Measurements from ENCODE around the gene ANKLE2. TPM values are rescaled to one million over a fixed set of nuclear protein-coding genes. Genes with fewer than 3 reads are reported as not detected.

The ANKLE2 gene
- total RNA-seq, 1 donor from 2014 or later = 59.1 TPM

GRCh38 chr12:132740652-132741051 is 21.0 kb downstream of the ANKLE2 start:
- peaks cover 5% of the 10 kb centered on the region for H3K27me3 Mint-ChIP-seq (ENCODE audit: insufficient read depth, low read depth)
- TF ChIP-seq EZH2 (IDR thresholded peaks at IDR 0.05) (no peak), CTCF (IDR thresholded peaks at IDR 0.05) (no peak), EZH2phosphoT487 (IDR thresholded peaks at IDR 0.05) (no peak)
- H3K27ac ChIP-seq = no peak overlapping the region
- H3K36me3 Mint-ChIP-seq = peaks cover 70% of the 10 kb centered on the region
- H3K4me1 ChIP-seq = no peaks in the 10 kb centered on the region
- peaks cover 28% of the 10 kb centered on the region for H3K79me2 ChIP-seq (ENCODE audit: low read depth)
- H3K4me3 ChIP-seq = no peak overlapping the region
- H3K27ac Mint-ChIP-seq = no peak overlapping the region
- no peak for DNase-seq (ENCODE audit: low spot score)
- no peak overlapping the region for H3K4me3 Mint-ChIP-seq
- no peaks in the 10 kb centered on the region for H3K9me3 ChIP-seq (ENCODE audit: low read depth)
- no peaks in the 10 kb centered on the region for H3K27me3 ChIP-seq
- peaks cover 12% of the 10 kb centered on the region for H4K20me1 ChIP-seq (ENCODE audit: low read depth)
- no peaks in the 10 kb centered on the region for H3F3A ChIP-seq (ENCODE audit: low read depth)
- no peak overlapping the region for H3K9ac ChIP-seq
- H3K9me3 Mint-ChIP-seq = no peaks in the 10 kb centered on the region
- no peak overlapping the region for H2AFZ ChIP-seq (replicated peaks)
- H3K4me1 Mint-ChIP-seq = no peaks in the 10 kb centered on the region
- H3K36me3 ChIP-seq = peaks cover 3% of the 10 kb centered on the region
- no peak overlapping the region for H3K4me2 ChIP-seq

DNA sequence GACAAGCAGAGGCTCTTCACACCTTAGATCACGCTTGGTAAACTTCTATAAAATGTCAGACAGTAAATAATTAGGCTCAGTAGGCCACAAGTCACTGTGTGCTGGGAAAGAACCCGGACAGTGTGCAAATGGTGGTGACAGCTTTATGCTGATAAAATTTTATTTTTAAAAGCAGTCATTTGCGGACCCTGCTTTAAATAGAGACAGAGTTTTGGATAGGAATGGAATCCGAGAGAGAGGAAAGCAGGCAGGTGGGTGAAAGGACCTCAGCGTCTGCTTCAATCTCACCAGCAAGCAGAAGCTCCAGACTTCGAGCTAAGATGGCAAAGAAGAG is 21.4 kb downstream of the ANKLE2 start:
- TF ChIP-seq CTCF (IDR thresholded peaks at IDR 0.05) (no peak), EZH2phosphoT487 (IDR thresholded peaks at IDR 0.05) (no peak), EZH2 (IDR thresholded peaks at IDR 0.05) (no peak)
- Mint-ChIP-seq H3K4me3 (no peak overlapping the region), H3K27ac (no peak overlapping the region), H3K27me3 (ENCODE audit: insufficient read depth, low read depth) (peaks cover 5% of the 10 kb centered on the region), H3K4me1 (peaks cover 2% of the 10 kb centered on the region), H3K9me3 (no peaks in the 10 kb centered on the region), H3K36me3 (peaks cover 71% of the 10 kb centered on the region)
- Histone ChIP-seq H4K20me1 (ENCODE audit: low read depth) (peaks cover 12% of the 10 kb centered on the region), H3K27me3 (no peaks in the 10 kb centered on the region), H3K4me3 (no peak overlapping the region), H3K27ac (no peak overlapping the region), H3K4me1 (no peaks in the 10 kb centered on the region), H3K9ac (no peak overlapping the region), H3K4me2 (no peak overlapping the region), H3K79me2 (ENCODE audit: low read depth) (peaks cover 28% of the 10 kb centered on the region), H3K36me3 (peaks cover 3% of the 10 kb centered on the region), H2AFZ (replicated peaks) (no peak overlapping the region), H3K9me3 (ENCODE audit: low read depth) (no peaks in the 10 kb centered on the region), H3F3A (ENCODE audit: low read depth) (no peaks in the 10 kb centered on the region)
- DNase-seq (ENCODE audit: low spot score) = no peak

GRCh38 chr12:132739600-132740312 is 21.9 kb downstream of the ANKLE2 start:
- Mint-ChIP-seq H3K36me3 (peaks cover 67% of the 10 kb centered on the region), H3K27me3 (ENCODE audit: insufficient read depth, low read depth) (peaks cover 5% of the 10 kb centered on the region)

More at GRCh38 chr12:132739600-132740312, 21.9 kb downstream of the ANKLE2 start:
- no peak for DNase-seq (ENCODE audit: low spot score)
- Mint-ChIP-seq H3K9me3 (no peaks in the 10 kb centered on the region), H3K4me1 (peaks cover 3% of the 10 kb centered on the region), H3K27ac (no peak overlapping the region), H3K4me3 (no peak overlapping the region)
- H3K4me3 ChIP-seq = no peak overlapping the region
- no peak overlapping the region for H3K27ac ChIP-seq
- H2AFZ ChIP-seq (replicated peaks) = no peak overlapping the region
- H4K20me1 ChIP-seq (ENCODE audit: low read depth) = peaks cover 12% of the 10 kb centered on the region
- H3K27me3 ChIP-seq = no peaks in the 10 kb centered on the region
- H3F3A ChIP-seq (ENCODE audit: low read depth) = no peaks in the 10 kb centered on the region
- no peak overlapping the region for H3K9ac ChIP-seq
- H3K4me2 ChIP-seq = no peak overlapping the region
- H3K36me3 ChIP-seq = peaks cover 3% of the 10 kb centered on the region
- H3K79me2 ChIP-seq (ENCODE audit: low read depth) = peaks cover 23% of the 10 kb centered on the region
- H3K4me1 ChIP-seq = no peaks in the 10 kb centered on the region
- no peaks in the 10 kb centered on the region for H3K9me3 ChIP-seq (ENCODE audit: low read depth)
- no peak for TF ChIP-seq EZH2phosphoT487 (IDR thresholded peaks at IDR 0.05)
- no peak for TF ChIP-seq EZH2 (IDR thresholded peaks at IDR 0.05)
- no peak for TF ChIP-seq CTCF (IDR thresholded peaks at IDR 0.05)
